NCI-H146 treated with DMSO at 0.1 percent for 48 hours (cell line): ENCODE data around the gene OSER1.

ENCODE experiments used
- DNase-seq: peaks from one replicate; lab custom pipeline; 2025; ENCODE audit not compliant: unreplicated experiment; lab: John Stamatoyannopoulos, UW

The OSER1 gene

GRCh38 chr20:44228465-44229258 is 18.1 kb upstream of the OSER1 start:
- DNase-seq: no peak

GRCh38 chr20:44224637-44225036 is 14.1 kb upstream of the OSER1 start:
- DNase-seq: no peak

- DNase-seq: no peak
These were observed 13.2 kb upstream of the OSER1 start for GRCh38 chr20:44223721-44224120.

GRCh38 chr20:44222633-44223368 is 12.2 kb upstream of the OSER1 start:
- no peak for DNase-seq

GRCh38 chr20:44222027-44222426 is 11.5 kb upstream of the OSER1 start:
- no peak for DNase-seq

GRCh38 chr20:44221368-44221954 is 10.9 kb upstream of the OSER1 start:
- DNase-seq: no peak

- DNase-seq: no peak
These were observed 9.2 kb upstream of the OSER1 start for GRCh38 chr20:44219791-44220190.

GRCh38 chr20:44219170-44219730 is 8.7 kb upstream of the OSER1 start:
- DNase-seq: no peak

GRCh38 chr20:44218446-44218845 is 7.9 kb upstream of the OSER1 start:
- DNase-seq: no peak

GRCh38 chr20:44217342-44218092 is 6.9 kb upstream of the OSER1 start:
- DNase-seq: peak; percentile 81

- peak; percentile 52 for DNase-seq
These were observed 4.6 kb upstream of the OSER1 start for GRCh38 chr20:44215125-44215524.

GRCh38 chr20:44212792-44213191 is 2.2 kb upstream of the OSER1 start:
- DNase-seq: no peak

- peak; percentile 44 for DNase-seq
These were observed 837 bp upstream of the OSER1 start for GRCh38 chr20:44211177-44212039.

GRCh38 chr20:44209686-44210405 is 725 bp downstream of the OSER1 start:
- no peak for DNase-seq

- no peak for DNase-seq
These were observed 1.8 kb downstream of the OSER1 start for GRCh38 chr20:44208770-44209169.

- DNase-seq: no peak
These were observed 2.4 kb downstream of the OSER1 start for GRCh38 chr20:44208165-44208564.

GRCh38 chr20:44207126-44207723 is 3.3 kb downstream of the OSER1 start:
- DNase-seq: no peak

- DNase-seq: peak; percentile 86
These were observed 4.4 kb downstream of the OSER1 start for GRCh38 chr20:44206132-44206531.

GRCh38 chr20:44204832-44205215 is 5.7 kb downstream of the OSER1 start:
- DNase-seq: no peak
